Fibroblast of lung (primary cell): ENCODE data around the gene LMF1.

Experiments used
- CTCF ChIP-seq, 2 donors: IDR thresholded peaks in 1 of 2; conservative IDR thresholded peaks in 1 of 2; 1 replicate in 1 of 2; 2 replicates in 1 of 2; pipeline ENCODE4 v1.5.1; 2011 to 2012; ENCODE audit warnings: low read length in 2 of 2, control low read depth in 1 of 2, inconsistent platforms in 1 of 2, low read depth in 1 of 2, mild to moderate bottlenecking in 1 of 2
- EZH2 ChIP-seq: IDR thresholded peaks from 2 replicates; pipeline ENCODE4 v1.5.1; 2012; ENCODE audit warnings: low read length, control low read depth, mild to moderate bottlenecking; ENCODE audit errors: missing control alignments

- TF ChIP-seq CTCF (conservative IDR thresholded peaks at IDR 0.05 in 1 of 2, IDR thresholded peaks at IDR 0.05 in 1 of 2; ENCODE audit: low read depth in 1 of 2, low read length in 2 of 2) (no peak), EZH2 (no peak)
Measured at GRCh38 chr16:972316-973002, 1.7 kb upstream of the LMF1 start.
